GM06990 (cell line): ENCODE results near the gene SLC9A9.
A peak's percentile ranks its signal among the peaks of the same experiment; 100 is the strongest.

Source experiments
- DNase-seq: peaks from one replicate; pipeline ENCODE4 v3.0.0-alpha.2; 2011; ENCODE audit not compliant: insufficient read length; ENCODE audit errors: extremely low read depth
- H3K27me3 ChIP-seq: replicated peaks from 2 replicates; pipeline ENCODE4 v1.6.0; 2011; ENCODE audit warnings: low read length; ENCODE audit not compliant: control insufficient read depth, insufficient read depth
- H3K36me3 ChIP-seq: 2 replicates; pipeline ENCODE4 v1.5.1; 2011; ENCODE audit warnings: low read length; ENCODE audit not compliant: control insufficient read depth, insufficient read depth
- H3K4me3 ChIP-seq: replicated peaks from 2 replicates; pipeline ENCODE4 v1.5.1; 2011; ENCODE audit warnings: low read depth, mild to moderate bottlenecking, control low read depth, low read length
- CTCF ChIP-seq: IDR thresholded peaks from 2 replicates; pipeline ENCODE4 v1.5.1; 2011; ENCODE audit warnings: low read length, control low read depth, mild to moderate bottlenecking, inconsistent platforms; ENCODE audit not compliant: insufficient read depth, poor library complexity, severe bottlenecking

SLC9A9 gene

DNA sequence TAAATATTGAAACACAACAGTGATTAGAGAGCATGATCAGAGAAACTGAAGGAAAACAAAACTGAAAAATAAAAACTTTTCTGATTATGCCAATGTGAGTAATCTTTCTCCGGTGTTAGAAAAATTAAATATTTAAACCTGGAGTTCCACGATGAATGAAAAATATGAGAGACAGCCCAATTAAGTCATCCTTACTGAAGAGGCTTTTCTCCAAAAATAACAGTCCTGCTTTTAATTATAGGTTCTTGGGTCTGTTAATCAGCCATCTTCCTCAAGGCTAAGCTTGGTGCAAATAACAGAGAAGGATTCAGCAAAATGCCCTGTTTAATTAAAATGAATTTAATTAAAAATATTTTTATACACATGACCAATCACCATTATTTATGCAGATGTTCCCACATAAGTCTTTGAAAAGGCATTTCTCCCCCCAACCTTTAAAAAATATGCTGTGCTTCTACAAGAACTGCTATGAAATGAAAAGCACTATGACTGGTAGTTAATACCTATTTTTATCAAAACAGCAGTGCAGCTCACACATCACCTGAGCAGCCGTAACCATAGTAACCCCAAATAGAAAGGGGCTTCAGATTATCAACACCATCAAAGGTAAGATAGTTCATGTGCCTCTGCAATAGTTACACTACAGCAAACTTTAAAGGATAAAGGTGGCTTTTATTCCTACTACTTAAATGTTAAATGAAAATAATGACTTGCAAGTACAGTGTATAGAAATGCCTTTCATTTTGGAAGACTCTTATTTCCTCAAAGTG, 175.7 kb downstream of the SLC9A9 start:
- no peaks in the 10 kb centered on the region for H3K27me3 ChIP-seq
- DNase-seq = no peak
- H3K4me3 ChIP-seq = no peak overlapping the region
- H3K36me3 ChIP-seq = no peaks in the 10 kb centered on the region
- TF ChIP-seq CTCF = no peak

DNA sequence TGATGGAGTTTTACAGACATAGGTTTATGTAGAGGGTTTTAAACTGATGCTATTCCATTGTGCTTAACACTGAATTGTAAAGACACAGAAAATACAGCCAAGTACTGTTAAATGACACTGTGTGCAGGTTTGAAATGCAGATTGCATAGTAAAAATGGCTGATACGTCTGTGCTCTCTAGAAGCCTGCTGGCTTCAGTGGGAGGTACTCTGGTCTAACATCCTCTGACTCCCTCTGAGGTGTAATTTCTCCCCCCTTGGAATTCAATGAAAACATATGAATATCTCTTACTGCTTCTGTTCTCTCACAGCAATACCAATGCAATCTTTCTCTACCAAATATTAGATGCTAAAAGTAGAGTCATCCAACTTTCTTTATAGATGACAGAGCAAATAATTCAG, 176.6 kb downstream of the SLC9A9 start:
- Histone ChIP-seq H3K4me3 (no peak overlapping the region), H3K36me3 (no peaks in the 10 kb centered on the region), H3K27me3 (no peaks in the 10 kb centered on the region)
- TF ChIP-seq CTCF = no peak
- DNase-seq = no peak

- TF ChIP-seq CTCF = no peak
- Histone ChIP-seq H3K36me3 (no peaks in the 10 kb centered on the region), H3K4me3 (peak overlapping the region; percentile 4; the same call in 1 of the 2 replicates), H3K27me3 (no peaks in the 10 kb centered on the region)
- peak; percentile 76 for DNase-seq
Observed at GRCh38 chr3:143668924-143669790, 179.1 kb downstream of the SLC9A9 start.

DNA sequence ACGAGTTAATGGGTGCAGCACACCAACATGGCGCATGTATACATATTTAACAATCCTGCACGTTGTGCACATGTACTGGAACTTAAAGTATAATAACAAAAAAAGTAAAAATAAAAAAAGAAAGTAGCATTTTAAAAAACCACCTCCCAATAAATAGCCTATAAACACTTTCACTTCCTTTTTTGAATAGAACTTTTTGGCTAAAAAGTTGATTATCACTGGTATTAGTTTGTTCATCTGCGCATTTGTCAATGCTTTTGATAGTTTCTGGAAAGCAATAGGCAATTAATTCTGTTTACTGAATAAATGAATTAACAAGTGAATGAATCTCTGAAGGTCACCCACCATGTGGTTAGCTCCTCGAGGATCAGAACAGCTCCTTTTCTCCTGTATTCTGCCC, 179.9 kb downstream of the SLC9A9 start:
- Histone ChIP-seq H3K36me3 (no peaks in the 10 kb centered on the region), H3K27me3 (no peaks in the 10 kb centered on the region), H3K4me3 (no peak overlapping the region)
- TF ChIP-seq CTCF = no peak
- DNase-seq = no peak

DNA sequence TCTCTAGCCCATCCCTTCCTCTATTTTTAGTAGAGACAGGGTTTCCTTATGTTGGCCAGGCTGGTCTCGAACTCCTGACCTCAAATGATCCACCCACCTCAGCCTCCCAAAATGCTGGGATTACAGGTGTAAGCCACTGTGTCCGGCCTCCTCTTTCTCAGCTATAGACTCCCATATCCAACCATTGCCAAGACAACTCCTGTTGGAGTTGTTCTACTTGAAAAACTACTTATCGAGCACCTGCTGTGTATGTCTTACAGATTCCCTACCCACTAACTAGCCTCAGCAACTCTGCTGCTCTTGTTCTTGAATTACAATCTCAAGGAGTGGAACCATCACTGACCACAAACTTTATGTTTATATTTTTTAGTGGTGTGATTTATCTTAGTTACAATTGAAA, 186.6 kb downstream of the SLC9A9 start:
- Histone ChIP-seq H3K36me3 (no peaks in the 10 kb centered on the region), H3K27me3 (no peaks in the 10 kb centered on the region), H3K4me3 (no peak overlapping the region)
- DNase-seq = no peak
- no peak for TF ChIP-seq CTCF
